ENCODE data around the gene DEK.

- TF ChIP-seq POLR2A (IDR thresholded peaks at IDR 0.05; ENCODE audit: low read depth, low read length) (peak; percentile 73), TAF1 (IDR thresholded peaks at IDR 0.05; ENCODE audit: low read depth, low read length) (peak; percentile 69; the same call in 1 of the 2 replicates)
These were observed 53.0 kb downstream of the DEK start for GRCh38 chr6:18211338-18211737.

All from GM12891 (cell line).